Measurements from ENCODE around the gene RBM19.
A peak's percentile ranks its signal among the peaks of the same experiment; 100 is the strongest.
"Not testable (repeated sequence)": the region's sequence is repeated elsewhere in the genome, so short reads cannot be mapped to it uniquely, and the experiment has no call there.

RBM19 gene

DNA sequence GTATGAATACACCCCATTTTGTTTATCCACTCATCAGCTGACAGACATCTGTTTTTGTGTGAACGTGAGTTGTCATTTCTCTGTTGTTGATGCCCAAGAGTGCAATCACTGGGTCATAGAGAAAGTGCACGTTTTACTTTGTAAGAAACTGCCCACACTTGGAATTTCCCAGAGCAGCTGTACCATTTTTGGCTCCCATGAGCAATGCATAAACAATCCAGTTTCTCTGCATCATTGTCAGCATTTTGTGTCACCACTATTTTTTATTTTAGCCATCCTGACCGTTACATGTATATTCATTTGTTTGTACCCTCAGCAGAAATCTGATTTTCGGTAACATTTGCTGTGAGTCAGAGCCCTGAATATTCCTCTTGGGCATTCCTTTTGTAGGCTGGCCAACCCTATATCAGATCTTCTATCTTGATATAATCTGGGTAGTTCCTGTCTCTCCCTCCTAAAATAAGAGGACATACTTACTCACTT is 62.7 kb downstream of the RBM19 start:
- peak; percentile 32 for DNase-seq (ENCODE audit: low read depth, low spot score)

- DNase-seq (ENCODE audit: low read depth, low spot score), result not testable (repeated sequence)
These were observed 64.8 kb downstream of the RBM19 start for GRCh38 chr12:113901319-113901718.

- no peak for DNase-seq (ENCODE audit: low read depth, low spot score)
These were observed 65.4 kb downstream of the RBM19 start for GRCh38 chr12:113900716-113901115.

GRCh38 chr12:113899561-113900471 is 66.3 kb downstream of the RBM19 start:
- DNase-seq (ENCODE audit: low read depth, low spot score), result peak; percentile 37

GRCh38 chr12:113899042-113899560 is 67.0 kb downstream of the RBM19 start:
- no peak for DNase-seq (ENCODE audit: low read depth, low spot score)

GRCh38 chr12:113898466-113898865 is 67.7 kb downstream of the RBM19 start:
- no peak for DNase-seq (ENCODE audit: low read depth, low spot score)

DNA sequence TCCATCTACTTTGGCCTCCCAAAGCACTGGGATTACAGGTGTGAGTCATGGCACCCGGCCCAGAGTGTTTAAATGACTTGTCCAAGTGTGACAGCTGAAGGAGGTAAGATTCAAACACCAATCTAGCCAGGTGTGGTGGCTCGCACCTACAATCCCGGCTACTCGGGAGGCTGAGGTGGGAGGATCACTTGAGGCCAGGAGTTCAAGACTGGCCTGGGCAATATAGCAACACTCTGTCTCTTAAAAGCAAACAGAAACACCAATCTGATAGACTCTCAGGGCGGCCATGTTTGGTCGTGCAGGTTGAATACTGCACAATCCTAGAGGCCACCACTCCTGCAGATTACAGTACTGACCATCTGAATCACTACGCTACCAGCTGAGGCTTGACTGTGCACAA is 68.7 kb downstream of the RBM19 start:
- no peak for DNase-seq (ENCODE audit: low read depth, low spot score)

DNA sequence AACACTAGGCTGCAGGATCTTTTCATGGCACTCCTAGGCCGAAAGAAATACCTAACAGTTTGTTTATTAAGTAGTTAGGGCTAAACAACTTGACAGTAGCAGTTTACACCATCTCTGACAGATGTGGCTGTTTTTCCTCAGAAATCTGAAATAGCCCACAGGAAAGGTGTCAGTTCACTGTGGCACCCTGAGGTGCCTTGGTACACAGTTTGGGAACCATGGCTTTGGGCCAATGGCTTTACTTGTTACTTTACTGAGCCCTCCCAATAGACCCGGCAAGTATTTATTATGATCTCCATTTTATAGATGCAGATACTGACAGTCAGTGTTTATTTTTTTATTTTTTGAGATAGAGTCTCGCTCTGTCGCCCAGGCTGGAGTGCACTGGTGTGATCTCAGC is 69.3 kb downstream of the RBM19 start:
- DNase-seq (ENCODE audit: low read depth, low spot score), result no peak

DNA sequence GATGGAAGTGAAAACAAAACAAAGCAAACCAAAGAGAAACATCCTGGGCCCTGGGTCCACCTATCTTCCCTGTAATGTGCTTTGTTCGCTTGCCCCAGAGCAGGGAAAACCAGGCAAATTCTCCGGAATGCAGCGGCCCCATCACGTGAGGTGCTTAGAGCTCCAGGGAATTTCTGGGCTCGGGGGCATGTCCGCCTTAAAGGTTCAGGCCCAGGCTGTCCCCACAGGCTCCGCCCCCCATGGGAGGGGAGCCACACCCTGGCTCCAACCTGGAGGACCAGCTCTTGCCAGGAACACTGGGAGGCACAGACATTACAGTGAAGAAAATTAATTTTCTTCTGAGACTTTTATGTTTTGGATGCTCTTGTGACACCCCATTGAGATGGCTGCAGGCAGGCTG is 69.9 kb downstream of the RBM19 start:
- DNase-seq (ENCODE audit: low read depth, low spot score), result no peak

DNA sequence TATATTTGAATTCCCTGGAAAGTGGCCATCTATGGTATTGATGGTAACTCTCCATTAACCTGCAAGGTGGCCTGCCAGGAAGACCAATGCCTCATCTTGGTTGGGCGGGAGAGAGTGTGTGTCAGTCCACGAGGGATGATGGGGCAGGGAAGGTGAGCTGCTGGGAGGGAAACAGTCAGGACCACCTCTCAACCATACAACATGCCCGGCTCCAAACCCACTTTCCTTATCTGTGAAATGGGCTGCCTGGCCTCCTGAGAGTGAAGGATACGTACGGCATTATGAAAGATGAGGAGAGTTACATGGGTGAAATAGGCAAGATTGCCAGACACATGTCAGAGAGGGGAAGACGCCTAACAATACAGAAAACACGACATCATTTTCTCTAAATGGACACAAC is 70.9 kb downstream of the RBM19 start:
- no peak for DNase-seq (ENCODE audit: low read depth, low spot score)

DNA sequence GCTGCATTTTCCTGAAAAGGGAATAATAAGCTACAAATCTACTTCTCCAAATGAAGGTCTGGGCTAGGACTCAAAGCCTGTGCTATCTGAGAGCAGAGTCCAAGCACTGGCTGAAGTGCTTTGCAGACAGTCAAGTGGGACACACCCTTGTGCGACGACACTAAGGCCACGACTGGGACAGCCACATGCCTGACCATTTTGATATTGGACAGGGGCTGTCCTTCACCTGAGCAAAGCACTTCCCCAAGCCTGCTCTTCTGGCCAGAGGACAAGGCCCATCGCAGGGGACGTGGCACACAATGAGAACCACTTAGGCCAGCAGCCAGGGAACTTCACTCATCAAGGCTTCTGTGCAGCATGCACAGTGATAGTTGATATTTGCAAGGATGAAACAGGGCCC is 71.4 kb downstream of the RBM19 start:
- no peak for DNase-seq (ENCODE audit: low read depth, low spot score)

DNA sequence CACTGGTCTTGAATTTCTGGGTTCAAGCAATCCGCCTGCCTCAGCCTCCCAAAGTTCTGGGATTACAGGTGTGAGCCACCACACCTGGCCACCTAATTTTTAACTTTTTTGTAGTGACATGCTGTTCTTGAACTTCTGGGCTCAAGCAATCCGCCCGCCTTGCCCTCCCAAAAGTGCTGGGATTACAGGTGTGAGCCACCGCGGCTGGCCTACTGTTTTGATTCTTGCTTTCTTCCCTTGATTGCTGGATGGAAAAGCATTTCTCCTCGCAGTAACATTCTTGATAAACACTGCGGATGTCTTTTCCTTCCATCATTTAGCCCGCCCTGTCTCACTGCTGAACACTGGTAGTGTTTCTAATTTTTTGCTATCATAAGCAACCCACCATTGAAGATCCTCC is 72.9 kb downstream of the RBM19 start:
- no peak for DNase-seq (ENCODE audit: low read depth, low spot score)

- DNase-seq (ENCODE audit: low read depth, low spot score), result no peak
These were observed 73.6 kb downstream of the RBM19 start for GRCh38 chr12:113892556-113892955.

GRCh38 chr12:113891739-113892520 is 74.2 kb downstream of the RBM19 start:
- DNase-seq (ENCODE audit: low read depth, low spot score), result peak; percentile 42

DNA sequence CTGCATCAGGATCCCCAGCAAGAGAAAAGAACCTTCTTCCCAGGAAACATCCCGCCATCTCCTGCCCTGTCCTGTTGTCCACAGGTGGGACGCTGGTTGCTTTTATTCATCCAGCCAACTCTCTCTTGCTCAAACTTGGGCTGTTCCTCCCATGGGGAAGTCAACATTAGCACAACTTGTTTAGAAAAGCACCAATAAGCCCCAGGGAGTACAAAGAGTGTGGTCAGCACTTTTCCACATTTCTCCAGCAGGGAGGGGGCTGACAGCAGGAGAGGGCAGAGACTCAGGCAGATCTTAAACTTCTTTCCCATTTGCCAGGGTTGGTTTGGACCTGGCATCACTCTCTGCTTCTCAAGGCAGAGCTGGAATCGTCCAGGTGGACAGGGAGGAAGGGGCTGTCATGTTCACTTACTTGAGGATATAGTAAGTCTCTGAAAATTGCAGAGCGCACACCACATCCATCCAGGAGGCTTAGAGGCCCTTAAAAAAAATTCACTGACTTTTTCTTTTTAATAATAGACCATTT is 74.9 kb downstream of the RBM19 start:
- DNase-seq (ENCODE audit: low read depth, low spot score), result no peak

DNA sequence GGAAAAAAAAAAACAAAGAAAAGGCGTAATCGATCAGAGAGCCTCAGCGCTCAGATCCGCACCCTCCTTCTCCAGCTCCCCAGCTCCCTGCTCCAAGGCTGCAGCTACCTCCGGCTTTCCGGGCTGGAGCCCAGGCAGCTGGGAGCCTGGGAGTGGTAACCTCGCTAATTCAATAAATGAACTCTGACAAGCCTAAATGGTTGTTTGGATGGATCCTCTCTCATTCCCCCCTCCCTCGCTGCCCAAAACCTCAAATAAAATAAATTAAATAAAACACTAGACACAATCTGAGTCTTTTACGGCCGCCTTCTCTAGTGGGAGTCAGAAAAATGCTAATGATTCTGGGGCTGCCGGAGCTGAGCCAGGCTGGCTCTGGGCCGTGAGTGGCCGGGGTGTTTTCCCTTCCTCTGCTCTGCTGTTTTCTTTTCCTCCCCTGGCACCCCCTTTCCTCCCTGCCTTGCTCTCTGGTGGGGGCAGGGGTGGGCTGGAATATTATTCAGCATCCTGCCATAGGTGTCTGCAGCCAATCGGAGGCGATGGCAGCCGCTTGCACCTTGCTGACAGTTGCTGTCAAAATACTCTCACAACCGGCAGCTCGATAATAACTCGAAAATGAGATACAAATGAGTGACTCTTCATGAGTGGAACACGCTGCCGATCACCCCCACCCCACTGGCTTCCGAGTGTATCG is 76.1 kb downstream of the RBM19 start:
- DNase-seq (ENCODE audit: low read depth, low spot score), result peak; percentile 38

- DNase-seq (ENCODE audit: low read depth, low spot score), result peak; percentile 68
These were observed 77.0 kb downstream of the RBM19 start for GRCh38 chr12:113889076-113889475.

DNA sequence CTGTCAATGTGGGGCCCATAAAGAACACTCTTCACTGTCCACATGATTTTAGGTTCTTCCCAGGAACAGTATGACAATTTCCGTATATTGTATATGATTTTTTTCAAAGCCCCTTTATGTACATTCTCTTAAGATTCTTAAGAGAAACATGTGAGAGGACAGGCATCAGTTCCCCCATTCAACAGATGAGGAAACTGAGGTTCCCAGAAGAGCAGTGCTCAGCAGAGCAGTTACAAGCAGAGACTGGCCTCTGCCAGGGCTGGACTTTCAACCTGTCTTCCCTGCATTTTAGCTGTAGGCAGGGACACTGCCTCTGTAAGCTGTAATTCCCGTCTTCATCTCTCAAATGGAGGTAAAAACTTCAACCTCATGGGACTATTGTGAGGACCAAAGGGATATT is 77.7 kb downstream of the RBM19 start:
- DNase-seq (ENCODE audit: low read depth, low spot score), result no peak

DNA sequence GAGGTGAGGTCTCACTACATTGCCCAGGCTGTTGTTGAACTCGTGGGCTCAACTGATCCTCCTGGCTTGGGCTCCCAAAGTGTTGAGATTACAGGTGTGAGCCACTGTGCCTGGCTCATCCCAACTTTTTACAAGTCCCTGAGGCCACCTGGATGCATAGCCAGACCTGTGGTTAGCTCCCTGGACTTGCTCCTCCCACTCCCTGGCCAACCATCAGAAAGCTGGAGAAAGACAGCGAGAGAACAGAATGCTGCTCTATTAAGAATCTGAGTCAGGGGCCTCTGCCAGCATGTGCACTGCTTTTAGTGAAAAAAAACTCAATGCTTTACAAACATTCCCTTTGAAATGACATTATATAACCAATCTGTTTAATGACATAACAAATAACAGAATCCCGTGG is 78.2 kb downstream of the RBM19 start:
- peak; percentile 56 for DNase-seq (ENCODE audit: low read depth, low spot score)

- no peak for DNase-seq (ENCODE audit: low read depth, low spot score)
These were observed 79.4 kb downstream of the RBM19 start for GRCh38 chr12:113886721-113887120.

GRCh38 chr12:113884392-113884791 is 81.7 kb downstream of the RBM19 start:
- no peak for DNase-seq (ENCODE audit: low read depth, low spot score)

GRCh38 chr12:113882690-113883089 is 83.4 kb downstream of the RBM19 start:
- no peak for DNase-seq (ENCODE audit: low read depth, low spot score)
